HEK293 (cell line): ENCODE measurements around the gene GUK1.

Source experiments
- CTCF ChIA-PET: fragments of 350-600 bp; formaldehyde crosslinking; extraction: SDS; loops from one replicate; lab custom pipeline; 2021; ENCODE audit warnings: antibody characterized with exemption; lab: Yijun Ruan, JAX
- POLR2A ChIA-PET: fragments of 300-600 bp; formaldehyde crosslinking; extraction: SDS; loops from one replicate; lab custom pipeline; 2020; ENCODE audit warnings: antibody characterized with exemption, inconsistent platforms; lab: Yijun Ruan, JAX
- H3K27ac ChIP-seq: fragments of 200-500 bp; sonication (Bioruptor generic); 2 replicates; pipeline ENCODE4 v1.5.1; 2014; ENCODE audit warnings: low read depth, low read length, control low read depth, inconsistent platforms; ENCODE audit errors: extremely low read depth
- H3K36me3 ChIP-seq, 2 experiments: fragments of 200-500 bp in 1 of 2; sonication (Bioruptor generic) in 1 of 2; 1 replicate in 1 of 2; 2 replicates in 1 of 2; pipeline ENCODE4 v1.5.1; 2014 to 2017; ENCODE audit warnings: inconsistent platforms in 2 of 2, low read length in 2 of 2; ENCODE audit not compliant: control insufficient read depth in 2 of 2, insufficient read depth in 1 of 2
- H3K4me1 ChIP-seq: fragments of 200-500 bp; sonication (Bioruptor generic); 2 replicates; pipeline ENCODE4 v1.5.1; 2014; ENCODE audit warnings: mild to moderate bottlenecking, low read length, inconsistent platforms; ENCODE audit not compliant: control insufficient read depth, insufficient read depth
- H3K4me3 ChIP-seq: 2 replicates; pipeline ENCODE4 v1.5.1; 2011; ENCODE audit warnings: low read depth, mild to moderate bottlenecking, control low read depth, low read length, moderate library complexity
- H3K9me3 ChIP-seq: fragments of 200-500 bp; sonication (Bioruptor generic); 2 replicates; pipeline ENCODE4 v1.5.1; 2014; ENCODE audit warnings: low read depth, low read length, inconsistent platforms; ENCODE audit not compliant: control insufficient read depth, insufficient read depth
- CTCF ChIP-seq: fragments of 450-650 bp; formaldehyde crosslinking; IDR thresholded peaks from 2 replicates; pipeline ENCODE4 v1.5.1; 2016; ENCODE audit warnings: missing biosample characterization, missing genetic modification characterization
- FEZF1 ChIP-seq: fragments of 450-650 bp; formaldehyde crosslinking; IDR thresholded peaks from 2 replicates; pipeline ENCODE4 v1.5.1; 2016; ENCODE audit warnings: missing biosample characterization, missing genetic modification characterization
- KLF8 ChIP-seq: fragments of 450-650 bp; formaldehyde crosslinking; IDR thresholded peaks from 2 replicates; pipeline ENCODE4 v1.5.1; 2016; ENCODE audit warnings: missing biosample characterization, missing genetic modification characterization
- SCRT1 ChIP-seq: fragments of 450-650 bp; formaldehyde crosslinking; IDR thresholded peaks from 2 replicates; pipeline ENCODE4 v1.5.1; 2016; ENCODE audit warnings: missing biosample characterization, missing genetic modification characterization, borderline replicate concordance
- SP2 ChIP-seq: fragments of 450-650 bp; formaldehyde crosslinking; IDR thresholded peaks from 2 replicates; pipeline ENCODE4 v1.5.1; 2016; ENCODE audit warnings: missing biosample characterization, missing genetic modification characterization
- TCF7L2 ChIP-seq: IDR thresholded peaks from 2 replicates; pipeline ENCODE4 v1.6.1; 2011; ENCODE audit warnings: low read depth, mild to moderate bottlenecking, inconsistent platforms, low read length, moderate library complexity, borderline replicate concordance
- TRIM28 ChIP-seq: IDR thresholded peaks from 2 replicates; pipeline ENCODE4 v1.6.1; 2011; ENCODE audit warnings: low read length, control low read depth, borderline replicate concordance
- ZBTB7A ChIP-seq: fragments of 450-650 bp; formaldehyde crosslinking; IDR thresholded peaks from 2 replicates; pipeline ENCODE4 v1.5.1; 2016; ENCODE audit warnings: low read depth, missing biosample characterization, missing genetic modification characterization
- ZFP69B ChIP-seq: fragments of 450-650 bp; formaldehyde crosslinking; IDR thresholded peaks from 2 replicates; pipeline ENCODE4 v1.5.1; 2016; ENCODE audit warnings: missing biosample characterization, missing genetic modification characterization
- ZIC2 ChIP-seq: fragments of 450-650 bp; formaldehyde crosslinking; IDR thresholded peaks from 2 replicates; pipeline ENCODE4 v1.5.1; 2016; ENCODE audit warnings: missing biosample characterization, missing genetic modification characterization
- ZNF19 ChIP-seq: fragments of 450-650 bp; formaldehyde crosslinking; IDR thresholded peaks from 2 replicates; pipeline ENCODE4; 2016; ENCODE audit warnings: missing biosample characterization, missing genetic modification characterization, low read depth
- ZNF350 ChIP-seq: fragments of 450-650 bp; formaldehyde crosslinking; IDR thresholded peaks from 2 replicates; pipeline ENCODE4 v1.5.0; 2017; ENCODE audit warnings: missing biosample characterization, mild to moderate bottlenecking, missing genetic modification characterization
- ZNF366 ChIP-seq: fragments of 450-650 bp; formaldehyde crosslinking; conservative IDR thresholded peaks from 2 replicates; pipeline ENCODE4 v1.5.1; 2016; ENCODE audit warnings: missing biosample characterization, missing genetic modification characterization
- ZNF423 ChIP-seq: fragments of 450-650 bp; formaldehyde crosslinking; IDR thresholded peaks from 2 replicates; pipeline ENCODE4 v1.5.1; 2016; ENCODE audit warnings: missing biosample characterization, missing genetic modification characterization
- ZNF544 ChIP-seq: fragments of 450-650 bp; formaldehyde crosslinking; IDR thresholded peaks from 2 replicates; pipeline ENCODE4 v1.5.0; 2017; ENCODE audit warnings: missing biosample characterization, missing genetic modification characterization
- ZNF549 ChIP-seq: fragments of 450-650 bp; IDR thresholded peaks from 2 replicates; pipeline ENCODE4 v1.5.1; 2018; ENCODE audit warnings: missing biosample characterization, missing genetic modification characterization, mild to moderate bottlenecking, inconsistent platforms, moderate library complexity
- ZNF555 ChIP-seq: fragments of 450-650 bp; formaldehyde crosslinking; conservative IDR thresholded peaks from 2 replicates; pipeline ENCODE4 v1.5.1; 2017; ENCODE audit warnings: missing biosample characterization, mild to moderate bottlenecking, missing genetic modification characterization, inconsistent platforms
- ZNF596 ChIP-seq: fragments of 450-650 bp; IDR thresholded peaks from 2 replicates; pipeline ENCODE4 v1.5.0; 2018; ENCODE audit warnings: missing biosample characterization, mild to moderate bottlenecking, missing genetic modification characterization, moderate library complexity
- ZNF654 ChIP-seq: fragments of 450-650 bp; formaldehyde crosslinking; IDR thresholded peaks from 2 replicates; pipeline ENCODE4 v1.5.1; 2016; ENCODE audit warnings: low read depth, missing biosample characterization, missing genetic modification characterization
- ZNF704 ChIP-seq: fragments of 450-650 bp; formaldehyde crosslinking; IDR thresholded peaks from 2 replicates; pipeline ENCODE4 v1.5.1; 2016; ENCODE audit warnings: missing biosample characterization, missing genetic modification characterization
- ZNF76 ChIP-seq: fragments of 450-650 bp; formaldehyde crosslinking; IDR thresholded peaks from 2 replicates; pipeline ENCODE4; 2016; ENCODE audit warnings: low read depth, missing biosample characterization, missing genetic modification characterization, borderline replicate concordance
- TF ChIP-seq, protein P1 (sequence below): fragments of 450-650 bp; formaldehyde crosslinking; conservative IDR thresholded peaks from 2 replicates; pipeline ENCODE4 v1.5.1; 2016; ENCODE audit warnings: low read depth, missing biosample characterization, missing genetic modification characterization

The GUK1 gene

DNA sequence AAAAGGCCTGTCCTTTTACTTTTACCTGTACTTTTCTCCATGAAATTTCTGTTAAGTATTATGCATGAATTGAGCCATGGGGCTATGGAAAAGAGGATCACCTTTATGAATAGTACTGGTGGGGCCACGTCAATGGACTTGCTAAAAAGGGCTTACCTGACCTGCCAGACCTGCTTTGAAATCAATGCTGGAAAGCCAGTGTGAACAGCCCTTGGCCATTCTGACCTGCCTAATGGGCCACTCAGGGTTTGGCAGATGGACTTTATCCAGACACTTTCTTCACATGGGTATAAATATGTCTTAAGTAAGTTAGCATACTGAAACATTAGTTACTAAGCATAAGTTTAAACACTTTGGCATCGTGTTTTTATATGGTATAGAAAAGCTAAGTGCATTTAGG, 8.3 kb upstream of the GUK1 start:
- H3K36me3 ChIP-seq: no peaks in the 10 kb centered on the region
- H3K4me3 ChIP-seq: no peak overlapping the region
- no peak overlapping the region for H3K27ac ChIP-seq
- ChIA-PET POLR2A (no interaction called here), CTCF (interaction anchor here (1.5 to 4.2 kb wide), 10 partner anchors 8 to 383 kb away, joined by 4 to 57 read pairs (median 10); partner anchors contain the start of genes GUK1, IBA57 and MRPL55)
- H3K4me1 ChIP-seq: no peaks in the 10 kb centered on the region
- no peaks in the 10 kb centered on the region for H3K9me3 ChIP-seq
- TF ChIP-seq SCRT1 (no peak), ZNF549 (no peak), ZNF76 (tag by site-specific recombination) (no peak), ZNF654 (tag by site-specific recombination) (no peak), ZIC2 (tag by site-specific recombination) (no peak), ZNF423 (no peak), ZFP69B (tag by site-specific recombination) (no peak), CTCF (tag by site-specific recombination) (no peak), ZNF596 (no peak), ZNF350 (tag by site-specific recombination) (no peak), ZNF544 (tag by site-specific recombination) (no peak), ZNF366 (tag by site-specific recombination) (no peak), SP2 (tag by site-specific recombination) (no peak), ZBTB7A (tag by site-specific recombination) (no peak), TCF7L2 (no peak), ZNF19 (tag by site-specific recombination) (no peak)
- TF ChIP-seq, protein P1, sequence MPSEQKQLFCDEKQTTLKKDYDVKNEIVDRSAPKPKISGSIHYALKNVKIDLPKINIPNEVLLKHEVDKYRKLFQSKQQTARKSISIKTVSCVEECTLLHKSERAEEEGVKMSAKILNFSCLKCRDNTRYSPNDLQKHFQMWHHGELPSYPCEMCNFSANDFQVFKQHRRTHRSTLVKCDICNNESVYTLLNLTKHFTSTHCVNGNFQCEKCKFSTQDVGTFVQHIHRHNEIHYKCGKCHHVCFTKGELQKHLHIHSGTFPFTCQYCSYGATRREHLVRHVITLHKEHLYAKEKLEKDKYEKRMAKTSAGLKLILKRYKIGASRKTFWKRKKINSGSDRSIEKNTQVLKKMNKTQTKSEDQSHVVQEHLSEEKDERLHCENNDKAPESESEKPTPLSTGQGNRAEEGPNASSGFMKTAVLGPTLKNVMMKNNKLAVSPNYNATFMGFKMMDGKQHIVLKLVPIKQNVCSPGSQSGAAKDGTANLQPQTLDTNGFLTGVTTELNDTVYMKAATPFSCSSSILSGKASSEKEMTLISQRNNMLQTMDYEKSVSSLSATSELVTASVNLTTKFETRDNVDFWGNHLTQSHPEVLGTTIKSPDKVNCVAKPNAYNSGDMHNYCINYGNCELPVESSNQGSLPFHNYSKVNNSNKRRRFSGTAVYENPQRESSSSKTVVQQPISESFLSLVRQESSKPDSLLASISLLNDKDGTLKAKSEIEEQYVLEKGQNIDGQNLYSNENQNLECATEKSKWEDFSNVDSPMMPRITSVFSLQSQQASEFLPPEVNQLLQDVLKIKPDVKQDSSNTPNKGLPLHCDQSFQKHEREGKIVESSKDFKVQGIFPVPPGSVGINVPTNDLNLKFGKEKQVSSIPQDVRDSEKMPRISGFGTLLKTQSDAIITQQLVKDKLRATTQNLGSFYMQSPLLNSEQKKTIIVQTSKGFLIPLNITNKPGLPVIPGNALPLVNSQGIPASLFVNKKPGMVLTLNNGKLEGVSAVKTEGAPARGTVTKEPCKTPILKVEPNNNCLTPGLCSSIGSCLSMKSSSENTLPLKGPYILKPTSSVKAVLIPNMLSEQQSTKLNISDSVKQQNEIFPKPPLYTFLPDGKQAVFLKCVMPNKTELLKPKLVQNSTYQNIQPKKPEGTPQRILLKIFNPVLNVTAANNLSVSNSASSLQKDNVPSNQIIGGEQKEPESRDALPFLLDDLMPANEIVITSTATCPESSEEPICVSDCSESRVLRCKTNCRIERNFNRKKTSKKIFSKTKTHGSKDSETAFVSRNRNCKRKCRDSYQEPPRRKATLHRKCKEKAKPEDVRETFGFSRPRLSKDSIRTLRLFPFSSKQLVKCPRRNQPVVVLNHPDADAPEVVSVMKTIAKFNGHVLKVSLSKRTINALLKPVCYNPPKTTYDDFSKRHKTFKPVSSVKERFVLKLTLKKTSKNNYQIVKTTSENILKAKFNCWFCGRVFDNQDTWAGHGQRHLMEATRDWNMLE (tag by site-specific recombination): no peak

- no peaks in the 10 kb centered on the region for H3K9me3 ChIP-seq
- H3K4me3 ChIP-seq: no peak overlapping the region
- no peak overlapping the region for H3K27ac ChIP-seq
- POLR2A ChIA-PET: interaction anchor here (0.5 kb wide), 1 partner anchor 42 kb away, joined by 6 read pairs; no protein-coding TSS in a partner anchor
- H3K36me3 ChIP-seq: no peaks in the 10 kb centered on the region
- CTCF ChIA-PET: no interaction called here
- H3K4me1 ChIP-seq: no peaks in the 10 kb centered on the region
- TF ChIP-seq ZNF76 (tag by site-specific recombination) (no peak), ZNF555 (tag by site-specific recombination) (no peak), FEZF1 (no peak), TRIM28 (no peak), ZNF704 (tag by site-specific recombination) (no peak), KLF8 (tag by site-specific recombination) (no peak)
Measured at GRCh38 chr1:228134591-228134990, 5.5 kb upstream of the GUK1 start.
